Left ventricle myocardium inferior (tissue), 1 donor: Measurements from ENCODE around the gene MAP7D3. TPM values are rescaled to one million over a fixed set of nuclear protein-coding genes. Genes with fewer than 3 reads are reported as not detected.

Source experiments
- DNase-seq: peaks from one replicate; pipeline ENCODE4 v3.0.0-alpha.2; 2020
- H3K27ac ChIP-seq: fragments of 200-600 bp; replicated peaks from 2 replicates; pipeline ENCODE4 v1.8.0; 2021
- H3K27me3 ChIP-seq: fragments of 200-600 bp; 2 replicates; pipeline ENCODE4 v1.8.0; 2021; ENCODE audit warnings: low read depth
- H3K36me3 ChIP-seq: fragments of 200-600 bp; 2 replicates; pipeline ENCODE4 v1.8.0; 2021
- H3K4me1 ChIP-seq: fragments of 200-600 bp; 2 replicates; pipeline ENCODE4 v1.8.0; 2021
- H3K4me3 ChIP-seq: fragments of 200-600 bp; 2 replicates; pipeline ENCODE4 v1.8.0; 2021; ENCODE audit warnings: mild to moderate bottlenecking, moderate library complexity
- H3K9me3 ChIP-seq: fragments of 200-600 bp; replicated peaks from 2 replicates; pipeline ENCODE4 v1.8.0; 2021
- CTCF ChIP-seq: fragments of 200-600 bp; IDR thresholded peaks from 2 replicates; pipeline ENCODE4 v1.8.0; 2021; ENCODE audit warnings: antibody characterized with exemption, mild to moderate bottlenecking, borderline replicate concordance
- intact Hi-C: fragments of 100-400 bp; cut with micrococcal nuclease; formaldehyde crosslinking; loops from one replicate; pipeline ENCODE4 v1.11.0; 2022
- total RNA-seq: library from RNA; stranded (reverse); fragmentation: NEBNext Ultra II Directional; extraction: Animal tissue kit (Norgen Biotek cat#: 25700); gene quantifications from one replicate; pipeline ENCODE4 v1.2.1, GENCODE V29; 2021
- donor health status: DM: no; HTN: yes; CAD: no; lungs with severe emphysema.

Gene MAP7D3
- total RNA-seq, 1 donor from 2014 or later: 13.8 TPM

GRCh38 chrX:136166221-136166855 is 84.9 kb downstream of the MAP7D3 start:
- H3K27me3 ChIP-seq: no peaks in the 10 kb centered on the region
- no peaks in the 10 kb centered on the region for H3K9me3 ChIP-seq
- intact Hi-C loops: no loop called here
- DNase-seq: no peak
- H3K36me3 ChIP-seq: no peaks in the 10 kb centered on the region
- peaks cover 85% of the 10 kb centered on the region for H3K4me1 ChIP-seq
- no peak overlapping the region for H3K4me3 ChIP-seq
- TF ChIP-seq CTCF: peak; percentile 53
- H3K27ac ChIP-seq: peak overlapping the region; percentile 87

GRCh38 chrX:136165406-136165805 is 85.8 kb downstream of the MAP7D3 start:
- H3K4me3 ChIP-seq: no peak overlapping the region
- DNase-seq: no peak
- intact Hi-C loops: no loop called here
- TF ChIP-seq CTCF: no peak
- no peaks in the 10 kb centered on the region for H3K27me3 ChIP-seq
- no peaks in the 10 kb centered on the region for H3K36me3 ChIP-seq
- H3K4me1 ChIP-seq: peaks cover 85% of the 10 kb centered on the region
- H3K9me3 ChIP-seq: no peaks in the 10 kb centered on the region
- H3K27ac ChIP-seq: peak overlapping the region; percentile 87

- H3K4me1 ChIP-seq: peaks cover 81% of the 10 kb centered on the region
- no peaks in the 10 kb centered on the region for H3K27me3 ChIP-seq
- H3K9me3 ChIP-seq: no peaks in the 10 kb centered on the region
- no peaks in the 10 kb centered on the region for H3K36me3 ChIP-seq
- TF ChIP-seq CTCF: no peak
- H3K4me3 ChIP-seq: no peak overlapping the region
- intact Hi-C loops: no loop called here
- DNase-seq: no peak
- H3K27ac ChIP-seq: peak overlapping the region; percentile 67
Observed at GRCh38 chrX:136163689-136164088, 87.5 kb downstream of the MAP7D3 start.

Other genes with a start within 250 kb of the MAP7D3 start
- gene FHL1, start 103.9 kb downstream of the MAP7D3 start, total RNA-seq: 1,867 TPM
- gene ADGRG4, start 49.6 kb upstream of the MAP7D3 start, total RNA-seq: not detected
- gene BRS3, start 236.5 kb upstream of the MAP7D3 start, total RNA-seq: not detected
- 63.6 TPM for gene HTATSF1, start 246.2 kb upstream of the MAP7D3 start, total RNA-seq